GM23248 (cell line): ENCODE measurements around the gene SYT1. TPM values are rescaled to one million over a fixed set of nuclear protein-coding genes. Genes with fewer than 3 reads are reported as not detected.

ENCODE experiments used
- DNase-seq: peaks from one replicate; pipeline ENCODE4 v3.0.0-alpha.2; 2015
- H2AFZ ChIP-seq: fragments of 200-600 bp; sonication (generic); 2 replicates; pipeline ENCODE4 v1.6.1; 2016; ENCODE audit warnings: antibody characterized with exemption
- H3F3A ChIP-seq: fragments of 200-600 bp; sonication (generic); 2 replicates; pipeline ENCODE4 v1.6.1; 2016; ENCODE audit warnings: mild to moderate bottlenecking, antibody characterized with exemption, mixed run types; ENCODE audit not compliant: insufficient read depth
- H3K27ac ChIP-seq: fragments of 200-600 bp; sonication (generic); 2 replicates; pipeline ENCODE4 v1.5.1; 2016; ENCODE audit warnings: mild to moderate bottlenecking
- H3K27me3 ChIP-seq: fragments of 200-600 bp; sonication (generic); replicated peaks from 2 replicates; pipeline ENCODE4 v1.6.1; 2016; ENCODE audit warnings: mild to moderate bottlenecking; ENCODE audit not compliant: insufficient read depth
- H3K36me3 ChIP-seq: fragments of 200-600 bp; sonication (generic); 2 replicates; pipeline ENCODE4 v1.6.1; 2016; ENCODE audit warnings: low read depth, mild to moderate bottlenecking
- H3K4me1 ChIP-seq: fragments of 200-600 bp; sonication (generic); 2 replicates; pipeline ENCODE4 v1.6.1; 2016; ENCODE audit warnings: mild to moderate bottlenecking; ENCODE audit not compliant: insufficient read depth
- H3K4me2 ChIP-seq: fragments of 200-600 bp; sonication (generic); one replicate; pipeline ENCODE4 v1.6.1; 2016; ENCODE audit warnings: mild to moderate bottlenecking; ENCODE audit not compliant: unreplicated experiment
- H3K4me3 ChIP-seq: fragments of 200-600 bp; sonication (generic); 2 replicates; pipeline ENCODE4 v1.5.1; 2016; ENCODE audit warnings: mild to moderate bottlenecking
- H3K79me2 ChIP-seq: fragments of 200-600 bp; sonication (generic); 2 replicates; pipeline ENCODE4 v1.6.1; 2016; ENCODE audit warnings: mild to moderate bottlenecking; ENCODE audit not compliant: insufficient read depth
- H3K9ac ChIP-seq: fragments of 200-600 bp; sonication (generic); 2 replicates; pipeline ENCODE4 v1.6.1; 2016; ENCODE audit warnings: mild to moderate bottlenecking
- H3K9me2 ChIP-seq: fragments of 200-600 bp; sonication (generic); 2 replicates; pipeline ENCODE4 v1.6.1; 2016; ENCODE audit warnings: mixed run types, mild to moderate bottlenecking, moderate library complexity; ENCODE audit not compliant: insufficient read depth
- H3K9me3 ChIP-seq: fragments of 200-600 bp; sonication (generic); one replicate; pipeline ENCODE4 v1.6.1; 2017; ENCODE audit warnings: low read depth
- H4K20me1 ChIP-seq: fragments of 200-600 bp; sonication (generic); 2 replicates; pipeline ENCODE4 v1.6.0; 2016; ENCODE audit not compliant: insufficient read depth
- EZH2 ChIP-seq: fragments of 200-600 bp; sonication (generic); IDR thresholded peaks from 2 replicates; pipeline ENCODE4 v1.6.1; 2018; ENCODE audit warnings: antibody characterized with exemption, mild to moderate bottlenecking; ENCODE audit not compliant: insufficient read depth, poor library complexity, severe bottlenecking
- EZH2phosphoT487 ChIP-seq: fragments of 200-600 bp; sonication (generic); IDR thresholded peaks from 2 replicates; pipeline ENCODE4 v1.6.1; 2018; ENCODE audit warnings: antibody characterized with exemption, moderate library complexity, mild to moderate bottlenecking, low read depth; ENCODE audit not compliant: insufficient read depth
- WGBS, 2 experiments: methylation state at CpG; one replicate each; pipeline ENCODE4 v1.1.6; 2015 to 2017; ENCODE audit warnings: low lambda C conversion rate in 2 of 2, low coverage in 1 of 2; ENCODE audit errors: missing lambda C conversion rate in 2 of 2; 5-methylcytosine and 5-hydroxymethylcytosine counted together
- in situ Hi-C: fragments of 300-500 bp; cut with MboI; formaldehyde crosslinking; loops from 2 replicates; pipeline ENCODE4 v1.15.0; 2020
- polyA plus RNA-seq: library from polyadenylated mRNA; unstranded; fragments of >200 nt; fragmentation: Nextera tagmentation; extraction: Ambion mirVana; gene quantifications from 2 replicates; pipeline ENCODE4 v1.2.1, GENCODE V29; 2016
- total RNA-seq: library from RNA; depleted of rRNA; stranded (reverse); fragments of >200 nt; shearing (Covaris generic); gene quantifications from 2 replicates; pipeline ENCODE4 v1.2.3, GENCODE V29; 2014

The SYT1 gene
- total and polyA plus RNA-seq, 2 experiments from 2014 or later, result 1.7 to 2.4 TPM

- 94% methylated on average over 2 of the region's 2 CpGs for WGBS, 2 experiments
- no peak overlapping the region for H3K4me2 ChIP-seq
- TF ChIP-seq EZH2, result no peak
- TF ChIP-seq EZH2phosphoT487, result no peak
- H3K36me3 ChIP-seq, result no peaks in the 10 kb centered on the region; the same call in 1 of the 2 replicates
- no peaks in the 10 kb centered on the region for H3F3A ChIP-seq
- in situ Hi-C loops, result no loop called here
- no peaks in the 10 kb centered on the region for H3K79me2 ChIP-seq
- no peaks in the 10 kb centered on the region for H4K20me1 ChIP-seq
- no peak overlapping the region for H3K9ac ChIP-seq
- H3K4me3 ChIP-seq, result no peak overlapping the region
- no peaks in the 10 kb centered on the region for H3K9me2 ChIP-seq
- no peak for DNase-seq
- H2AFZ ChIP-seq, result no peak overlapping the region
- no peak overlapping the region for H3K27ac ChIP-seq
- H3K9me3 ChIP-seq, result no peaks in the 10 kb centered on the region
- no peaks in the 10 kb centered on the region for H3K27me3 ChIP-seq
- peaks cover 11% of the 10 kb centered on the region for H3K4me1 ChIP-seq
These were observed 515.8 kb downstream of the SYT1 start for GRCh38 chr12:79380402-79380801.

- H3K79me2 ChIP-seq, result no peaks in the 10 kb centered on the region
- H2AFZ ChIP-seq, result no peak overlapping the region
- TF ChIP-seq EZH2, result no peak
- no peak for TF ChIP-seq EZH2phosphoT487
- H3K36me3 ChIP-seq, result no peaks in the 10 kb centered on the region; the same call in 1 of the 2 replicates
- no peaks in the 10 kb centered on the region for H3K9me3 ChIP-seq
- no peaks in the 10 kb centered on the region for H3K27me3 ChIP-seq
- 70% methylated on average over 11 of the region's 11 CpGs for WGBS, 2 experiments
- H3K9me2 ChIP-seq, result no peaks in the 10 kb centered on the region
- no peak overlapping the region for H3K4me2 ChIP-seq
- H3F3A ChIP-seq, result no peaks in the 10 kb centered on the region
- no peak overlapping the region for H3K9ac ChIP-seq
- no peak overlapping the region for H3K4me3 ChIP-seq
- H3K4me1 ChIP-seq, result peaks cover 11% of the 10 kb centered on the region
- no peak for DNase-seq
- no peaks in the 10 kb centered on the region for H4K20me1 ChIP-seq
- in situ Hi-C loops, result no loop called here
- H3K27ac ChIP-seq, result no peak overlapping the region
These were observed 517.0 kb downstream of the SYT1 start for GRCh38 chr12:79381248-79382208.

- TF ChIP-seq EZH2phosphoT487 (no peak), EZH2 (no peak)
- H3K4me3 ChIP-seq, result no peak overlapping the region
- H2AFZ ChIP-seq, result no peak overlapping the region
- in situ Hi-C loops, result no loop called here
- no peaks in the 10 kb centered on the region for H3K27me3 ChIP-seq
- 80 to 87% methylated on average over 4 of the region's 4 CpGs for WGBS, 2 experiments
- H3F3A ChIP-seq, result no peaks in the 10 kb centered on the region
- H3K4me1 ChIP-seq, result no peaks in the 10 kb centered on the region
- H3K9ac ChIP-seq, result no peak overlapping the region
- H3K27ac ChIP-seq, result no peak overlapping the region
- H3K36me3 ChIP-seq, result no peaks in the 10 kb centered on the region
- H4K20me1 ChIP-seq, result no peaks in the 10 kb centered on the region
- no peak for DNase-seq
- no peaks in the 10 kb centered on the region for H3K79me2 ChIP-seq
- no peaks in the 10 kb centered on the region for H3K9me2 ChIP-seq
- no peak overlapping the region for H3K4me2 ChIP-seq
- no peaks in the 10 kb centered on the region for H3K9me3 ChIP-seq
These were observed 520.0 kb downstream of the SYT1 start for GRCh38 chr12:79384551-79384950.

- H2AFZ ChIP-seq, result no peak overlapping the region
- no peaks in the 10 kb centered on the region for H3F3A ChIP-seq
- H3K79me2 ChIP-seq, result no peaks in the 10 kb centered on the region
- H4K20me1 ChIP-seq, result no peaks in the 10 kb centered on the region
- H3K9me2 ChIP-seq, result no peaks in the 10 kb centered on the region
- no peaks in the 10 kb centered on the region for H3K27me3 ChIP-seq
- no peak for DNase-seq
- H3K9me3 ChIP-seq, result no peaks in the 10 kb centered on the region
- 83 to 93% methylated on average over 1 of the region's 1 CpG for WGBS, 2 experiments
- no peaks in the 10 kb centered on the region for H3K4me1 ChIP-seq
- in situ Hi-C loops, result no loop called here
- H3K4me3 ChIP-seq, result no peak overlapping the region
- no peak overlapping the region for H3K4me2 ChIP-seq
- no peak overlapping the region for H3K9ac ChIP-seq
- TF ChIP-seq EZH2 (no peak), EZH2phosphoT487 (no peak)
- no peak overlapping the region for H3K27ac ChIP-seq
- H3K36me3 ChIP-seq, result no peaks in the 10 kb centered on the region
These were observed 523.4 kb downstream of the SYT1 start for GRCh38 chr12:79388011-79388410.
